GM18498 (cell line): ENCODE data around the gene NMT1.

ENCODE experiments used
- ATAC-seq: cut with Tn5 transposase; IDR thresholded peaks from one replicate; pipeline ENCODE4 v1.9.1; 2021; ENCODE audit warnings: mild to moderate bottlenecking, moderate library complexity; ENCODE audit not compliant: unreplicated experiment

The NMT1 gene

DNA sequence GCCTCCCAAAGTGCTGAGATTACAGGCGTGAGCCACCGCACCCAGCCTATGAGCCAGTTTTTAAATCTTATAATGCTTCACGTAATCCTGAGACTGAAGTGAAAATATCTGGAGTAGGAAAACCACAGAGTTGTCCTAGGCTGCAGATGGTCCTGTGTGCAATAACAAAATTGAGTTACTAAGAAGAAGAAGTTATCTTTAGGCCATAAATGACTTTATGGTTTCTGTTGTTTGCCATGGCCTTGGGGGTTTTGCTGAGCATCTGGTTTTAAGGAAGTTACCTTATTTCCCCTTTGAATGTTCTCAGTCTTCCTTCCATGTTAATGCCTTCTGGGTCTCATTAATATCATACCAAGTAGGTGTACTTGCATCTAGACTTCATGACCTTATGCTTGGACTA lies 16.5 kb downstream of the NMT1 start:
- ATAC-seq: no peak

DNA sequence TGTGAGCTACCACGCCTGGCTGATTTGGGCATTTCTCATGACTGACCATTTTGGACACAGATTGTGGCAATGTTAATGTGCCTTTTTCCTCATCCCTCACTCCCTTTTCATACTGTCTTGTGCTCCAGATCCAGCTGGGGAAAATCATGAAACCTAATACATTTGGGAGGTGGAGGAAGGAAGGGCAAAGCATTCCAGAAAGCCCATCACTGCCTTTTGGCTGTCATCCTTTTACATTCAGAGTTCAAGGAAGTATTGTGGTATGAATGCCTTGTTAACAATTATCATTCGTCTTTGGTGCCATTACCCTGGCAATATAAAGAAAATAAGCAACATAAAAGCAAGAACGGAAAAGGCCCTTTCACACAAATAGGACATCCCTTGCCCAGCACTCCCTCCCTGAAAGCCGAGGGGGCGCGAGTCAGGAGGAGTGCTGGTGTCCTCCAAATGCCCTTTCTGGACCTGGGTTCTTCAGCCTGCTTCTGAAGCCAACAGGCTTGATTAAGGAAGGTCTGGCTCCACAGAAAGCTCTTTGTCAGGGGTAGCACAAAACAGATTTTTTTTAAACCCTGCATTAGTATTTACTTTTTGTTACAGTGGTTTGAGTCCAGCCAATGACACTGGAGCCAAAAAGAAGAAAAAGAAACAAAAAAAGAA lies 20.1 kb downstream of the NMT1 start:
- no peak for ATAC-seq

DNA sequence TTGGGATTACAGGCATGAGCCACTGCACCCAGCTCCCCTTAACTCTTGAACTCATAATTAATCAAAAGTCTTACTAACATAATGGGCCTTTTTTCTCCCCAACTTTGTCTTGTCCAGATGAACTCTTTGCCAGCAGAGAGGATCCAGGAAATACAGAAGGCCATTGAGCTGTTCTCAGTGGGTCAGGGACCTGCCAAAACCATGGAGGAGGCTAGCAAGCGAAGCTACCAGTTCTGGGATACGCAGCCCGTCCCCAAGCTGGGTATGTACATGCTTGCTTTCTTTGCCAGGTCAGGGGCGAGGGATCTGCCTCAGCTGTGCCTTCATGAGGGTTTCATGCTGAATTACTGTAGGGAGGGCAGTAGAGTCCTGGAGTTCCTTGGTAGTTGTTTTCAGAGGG lies 25.3 kb downstream of the NMT1 start:
- ATAC-seq: no peak

DNA sequence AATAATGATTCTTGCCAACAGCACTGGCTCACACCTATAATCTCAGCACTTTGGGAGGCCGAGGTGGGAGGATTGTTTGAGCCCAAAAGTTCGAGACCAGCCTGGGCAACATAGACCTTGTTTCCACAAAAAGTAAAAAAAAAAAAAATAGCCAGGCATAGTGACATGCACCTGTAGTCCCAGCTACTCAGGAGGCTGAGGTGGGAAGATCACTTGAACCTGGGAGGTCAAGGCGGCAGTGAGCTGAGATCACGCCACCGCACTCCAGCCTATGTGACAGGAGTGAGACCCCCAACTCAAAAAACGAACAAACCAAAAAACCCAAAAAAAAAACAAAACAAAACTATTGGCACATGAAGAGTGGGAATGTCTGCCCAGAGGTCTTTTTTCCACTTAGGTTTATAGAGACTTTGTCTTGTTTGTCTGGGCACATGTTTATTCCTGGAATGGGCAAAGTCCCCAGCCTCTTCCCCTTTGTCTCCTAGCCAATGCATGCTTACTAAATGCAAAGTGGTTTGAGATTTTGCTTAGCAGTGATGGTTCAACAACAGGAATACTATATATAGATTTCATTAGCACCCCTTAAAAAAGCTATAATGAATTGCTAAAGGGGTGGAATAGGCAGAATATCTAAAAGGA lies 25.9 kb downstream of the NMT1 start:
- ATAC-seq: no peak

DNA sequence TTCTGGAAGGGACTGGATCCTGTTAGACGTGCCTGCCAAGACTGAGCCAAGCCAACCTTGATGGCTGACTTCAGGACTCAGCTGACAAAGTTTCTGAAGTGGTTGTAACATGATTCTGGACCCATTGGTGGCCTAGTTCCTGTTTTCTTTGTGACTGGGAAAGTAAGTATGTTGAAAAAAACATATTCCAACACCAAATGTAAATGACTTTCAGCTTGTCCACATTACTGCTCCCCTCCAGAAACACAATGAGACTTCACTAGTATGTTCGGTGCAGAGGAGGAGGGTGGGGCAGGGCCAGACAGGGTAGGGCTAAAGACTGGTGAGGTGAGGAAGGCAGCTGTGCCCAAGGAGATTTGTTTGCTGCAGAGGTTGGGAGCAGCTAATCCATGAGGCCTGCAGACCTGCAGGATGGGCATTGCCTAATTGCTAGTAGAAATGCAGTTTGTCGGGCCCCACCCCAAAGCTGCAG lies 26.4 kb downstream of the NMT1 start:
- ATAC-seq: no peak

DNA sequence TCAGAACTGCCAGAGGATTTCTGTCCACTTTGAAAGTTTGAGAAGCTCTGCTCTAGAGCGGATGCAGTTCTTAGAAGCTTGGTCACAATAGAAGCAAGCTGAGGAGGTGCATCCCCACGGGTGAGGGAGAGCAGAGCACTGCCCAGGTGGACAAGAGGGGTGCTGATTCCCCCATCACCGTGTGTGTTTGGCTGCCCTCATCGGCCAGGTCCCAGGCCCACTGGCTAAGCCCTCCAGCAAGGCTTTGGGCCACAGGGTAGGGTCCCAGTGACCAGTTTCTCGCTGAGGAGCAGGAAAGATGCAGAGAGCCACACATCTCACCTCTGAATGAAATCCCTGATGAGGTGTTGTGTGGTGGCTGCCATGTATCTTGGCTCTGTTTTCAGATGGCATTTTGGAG lies 26.9 kb downstream of the NMT1 start:
- ATAC-seq: no peak

DNA sequence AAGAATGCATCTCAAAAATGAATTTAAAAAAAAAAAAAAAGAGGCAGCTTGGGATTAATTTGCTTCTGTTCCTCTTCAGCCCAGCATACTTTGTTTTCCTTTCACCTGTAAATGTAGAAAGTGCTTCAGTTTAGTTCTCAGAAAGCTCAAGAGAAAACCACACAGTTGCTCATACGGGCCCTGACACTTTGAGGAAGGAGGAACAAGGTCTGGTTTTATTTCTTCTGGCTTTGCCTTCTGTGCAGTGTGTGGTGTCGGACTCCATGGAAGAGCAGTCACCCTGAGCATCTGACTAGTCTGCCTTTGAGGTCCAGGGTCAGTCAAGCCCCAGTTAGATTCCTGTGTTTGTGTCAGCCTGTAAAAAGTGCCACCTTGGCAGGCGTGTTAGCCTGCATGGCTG lies 27.6 kb downstream of the NMT1 start:
- ATAC-seq: no peak

DNA sequence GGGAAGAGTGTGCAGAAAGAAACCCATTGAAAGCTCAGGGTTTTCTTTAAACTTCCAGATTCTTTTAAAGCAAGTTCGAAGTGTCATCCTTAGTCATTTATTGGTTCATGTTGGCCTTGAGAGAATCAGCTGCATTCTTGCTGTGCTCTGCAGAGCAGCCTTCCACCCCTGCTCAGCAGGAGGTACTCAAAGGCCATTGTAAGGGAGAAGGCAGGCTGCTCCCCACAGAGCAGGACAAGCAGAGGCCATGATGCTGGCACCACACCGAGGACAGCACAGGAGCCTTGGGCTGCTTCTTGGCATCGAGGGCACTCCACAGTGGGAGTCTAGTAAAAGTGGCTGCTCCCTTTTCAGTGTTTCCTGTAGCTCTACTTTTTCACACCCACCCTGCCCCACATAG lies 29.6 kb downstream of the NMT1 start:
- no peak for ATAC-seq

DNA sequence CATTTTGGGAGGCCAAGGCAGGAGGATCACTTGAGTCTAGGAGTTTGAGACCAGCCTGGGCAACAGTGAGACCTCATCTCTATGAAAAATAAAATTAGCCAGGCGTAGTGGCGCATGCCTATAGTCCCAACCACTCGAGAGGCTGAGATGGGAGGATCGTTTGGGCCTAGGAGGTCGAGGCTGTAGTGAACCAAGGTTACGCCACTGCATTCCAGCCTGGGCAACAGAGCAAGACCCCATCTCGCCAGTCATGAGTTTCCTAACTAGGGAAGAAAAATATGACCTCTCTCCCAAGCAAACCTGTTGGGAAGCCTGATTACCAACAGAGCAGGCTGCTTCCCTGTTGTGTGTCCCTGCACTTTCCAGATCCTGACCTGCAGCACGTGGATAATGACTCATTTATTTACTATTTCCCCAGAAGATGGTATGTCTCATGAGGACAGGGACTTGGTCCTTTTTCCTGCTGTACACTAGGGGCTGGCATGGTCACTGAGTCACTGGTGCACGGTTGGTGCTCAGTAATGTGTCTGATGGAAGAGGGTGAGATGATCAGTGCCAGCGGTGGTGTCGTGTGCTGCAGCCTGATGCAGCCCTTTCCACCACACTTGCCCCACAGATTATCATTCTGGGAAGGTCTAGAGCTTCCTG lies 30.8 kb downstream of the NMT1 start:
- ATAC-seq: no peak

DNA sequence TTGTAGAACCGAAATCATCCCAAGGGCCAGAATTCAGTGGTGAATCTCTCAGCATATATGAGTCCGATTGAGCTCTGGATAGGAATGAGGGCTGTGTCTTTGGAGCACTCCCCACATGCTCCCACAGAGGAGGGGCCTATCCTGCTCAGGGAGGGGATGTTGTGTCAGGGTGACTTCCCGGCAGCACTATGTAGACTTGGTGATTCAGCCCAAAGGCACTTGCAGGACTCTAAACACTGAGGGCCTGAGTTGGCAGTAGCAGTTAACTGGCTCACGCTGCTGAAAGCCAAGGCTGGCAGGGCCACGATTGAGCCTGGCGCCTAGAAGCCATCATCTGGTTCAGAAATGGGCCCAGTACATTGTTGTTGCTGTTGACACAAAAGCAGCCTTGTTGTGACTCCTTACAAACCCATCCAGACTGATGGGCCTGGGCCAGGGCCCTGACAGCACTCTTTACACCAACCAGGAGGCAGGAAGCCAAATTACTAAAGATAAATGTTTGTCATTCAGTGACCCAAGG lies 31.9 kb downstream of the NMT1 start:
- ATAC-seq: no peak

DNA sequence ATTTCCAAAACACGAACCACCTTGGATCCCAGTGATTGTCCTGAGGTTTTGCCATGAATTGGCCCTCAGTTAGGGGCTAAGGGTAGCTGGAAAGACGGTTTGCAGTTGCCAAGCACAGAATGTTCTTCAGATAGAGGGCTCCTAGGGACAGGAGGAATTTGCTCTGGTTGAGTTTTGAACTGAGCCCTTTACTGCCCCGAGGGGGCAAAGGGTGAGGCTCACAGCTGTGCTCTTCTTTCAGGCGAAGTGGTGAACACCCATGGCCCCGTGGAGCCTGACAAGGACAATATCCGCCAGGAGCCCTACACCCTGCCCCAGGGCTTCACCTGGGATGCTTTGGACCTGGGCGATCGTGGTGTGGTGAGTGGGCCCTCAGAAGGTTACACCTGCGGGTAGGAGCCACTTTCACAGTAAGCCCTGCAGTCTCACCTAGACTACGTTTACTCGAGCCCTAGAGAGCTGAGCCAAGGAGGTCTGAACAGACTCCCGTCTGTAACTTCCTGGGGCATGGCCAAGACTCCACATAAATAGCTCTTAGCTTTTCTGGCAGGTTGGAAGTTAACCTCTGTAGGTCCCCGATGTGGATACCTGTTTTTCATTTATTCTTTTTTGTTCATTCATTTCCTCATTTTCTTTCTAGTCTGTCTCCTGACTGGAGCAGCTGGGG lies 32.5 kb downstream of the NMT1 start:
- ATAC-seq: no peak

DNA sequence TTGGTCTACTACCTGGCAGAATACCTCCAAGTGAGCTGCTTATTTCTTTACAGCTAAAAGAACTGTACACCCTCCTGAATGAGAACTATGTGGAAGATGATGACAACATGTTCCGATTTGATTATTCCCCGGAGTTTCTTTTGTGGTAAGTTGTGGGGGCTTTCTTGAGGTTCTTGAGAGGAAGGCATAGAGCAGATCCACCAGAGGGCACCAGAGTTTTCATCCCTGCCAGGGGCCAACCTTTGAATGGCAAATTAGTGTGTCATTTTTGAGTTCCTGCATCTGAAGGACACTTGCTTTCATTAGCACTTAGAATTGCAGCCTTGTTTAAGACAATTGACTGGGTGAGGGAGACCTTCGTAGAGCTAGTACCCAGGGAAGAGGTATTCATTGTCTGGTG lies 35.0 kb downstream of the NMT1 start:
- ATAC-seq: no peak

DNA sequence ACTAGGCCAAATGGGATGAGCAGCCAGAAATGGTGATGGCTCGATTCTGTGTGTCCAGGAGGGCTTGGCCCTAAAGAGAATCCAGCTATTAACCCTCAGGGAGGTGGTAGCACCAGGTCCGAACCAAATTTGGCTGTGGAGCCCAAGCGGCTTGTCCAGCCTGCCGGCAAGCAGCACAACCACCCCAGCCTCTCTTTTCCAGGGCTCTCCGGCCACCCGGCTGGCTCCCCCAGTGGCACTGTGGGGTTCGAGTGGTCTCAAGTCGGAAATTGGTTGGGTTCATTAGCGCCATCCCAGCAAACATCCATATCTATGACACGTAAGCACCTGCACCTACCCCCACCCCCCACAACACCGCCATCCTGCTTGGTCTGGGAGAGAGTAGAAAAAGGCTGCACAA lies 35.8 kb downstream of the NMT1 start:
- ATAC-seq: no peak

DNA sequence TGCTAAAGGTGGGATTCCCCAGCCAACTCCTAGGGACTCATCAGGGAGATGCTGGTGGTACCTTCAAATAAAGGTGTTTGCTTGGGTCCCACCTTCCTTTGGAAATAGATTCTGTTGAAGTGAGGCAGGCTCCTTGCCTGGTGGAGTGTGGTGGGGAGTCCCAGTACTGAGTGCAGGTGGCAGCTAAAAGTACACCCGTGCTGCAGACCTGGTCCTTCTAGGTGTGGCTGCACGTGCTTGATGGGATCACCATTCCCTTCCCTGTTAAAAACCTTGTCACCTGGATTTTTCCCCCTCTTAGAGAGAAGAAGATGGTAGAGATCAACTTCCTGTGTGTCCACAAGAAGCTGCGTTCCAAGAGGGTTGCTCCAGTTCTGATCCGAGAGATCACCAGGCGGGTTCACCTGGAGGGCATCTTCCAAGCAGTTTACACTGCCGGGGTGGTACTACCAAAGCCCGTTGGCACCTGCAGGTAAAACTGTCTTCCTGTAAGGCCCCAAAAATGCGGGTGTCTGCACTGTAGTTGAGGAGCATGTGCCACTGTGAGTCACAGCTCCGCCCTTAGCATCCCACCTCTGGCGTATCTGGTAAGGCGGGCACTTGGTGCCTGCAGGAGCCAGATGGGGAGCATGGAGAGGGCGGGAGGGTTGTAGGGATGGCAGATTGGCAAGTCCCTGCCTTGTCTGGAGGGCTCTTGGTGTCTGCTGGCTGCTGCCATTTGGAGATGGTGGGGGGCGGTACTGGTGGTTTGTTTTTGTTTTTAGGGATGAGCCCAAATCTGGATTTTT lies 37.2 kb downstream of the NMT1 start:
- ATAC-seq: no peak

DNA sequence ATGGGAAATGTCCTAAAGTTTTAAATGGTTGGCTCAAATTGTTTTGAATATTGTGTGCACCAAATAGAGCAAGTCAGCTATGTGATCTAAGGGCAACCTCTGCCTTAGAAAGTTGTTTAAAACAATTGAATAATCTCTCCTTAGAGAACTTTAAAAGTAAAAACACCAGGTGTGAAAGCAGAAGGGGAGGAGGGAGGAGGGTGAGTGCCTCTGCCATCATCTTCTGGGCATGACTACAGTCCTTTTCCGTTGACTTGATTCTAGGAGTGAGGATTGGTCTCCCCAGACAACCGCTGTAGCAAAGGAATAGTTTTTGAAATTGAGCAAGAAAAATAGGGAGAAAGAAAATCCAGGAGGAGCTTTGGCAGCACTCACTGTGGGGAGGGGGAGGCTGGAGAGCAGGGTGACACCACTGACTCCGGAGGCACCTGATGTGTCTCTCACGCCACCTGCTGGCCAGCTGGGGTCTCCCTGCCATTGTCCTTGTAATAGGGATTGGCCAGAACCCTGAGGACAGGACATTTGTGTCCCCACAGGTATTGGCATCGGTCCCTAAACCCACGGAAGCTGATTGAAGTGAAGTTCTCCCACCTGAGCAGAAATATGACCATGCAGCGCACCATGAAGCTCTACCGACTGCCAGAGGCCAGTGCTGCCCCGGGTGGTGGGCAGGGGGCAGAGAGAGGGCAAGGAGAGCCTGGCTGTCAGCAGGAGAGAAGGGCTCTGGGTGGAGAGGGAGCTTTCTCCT lies 37.9 kb downstream of the NMT1 start:
- no peak for ATAC-seq

DNA sequence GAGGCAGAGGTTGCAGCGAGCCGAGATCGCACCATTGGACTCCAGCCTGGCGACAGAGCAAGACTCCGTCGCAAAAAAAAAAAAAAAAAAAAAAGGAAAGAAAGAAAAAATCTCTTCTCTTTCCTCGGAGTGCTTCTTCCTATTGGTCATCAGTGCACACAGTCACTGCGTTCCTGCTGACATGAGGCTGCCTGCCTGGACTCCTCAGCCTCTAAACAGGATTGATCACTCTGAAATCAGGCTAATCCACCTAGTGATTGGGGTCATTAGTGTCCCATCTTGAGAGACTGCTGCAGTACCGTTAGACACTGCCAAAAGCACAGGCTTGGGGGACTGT lies 40.4 kb downstream of the NMT1 start:
- no peak for ATAC-seq

DNA sequence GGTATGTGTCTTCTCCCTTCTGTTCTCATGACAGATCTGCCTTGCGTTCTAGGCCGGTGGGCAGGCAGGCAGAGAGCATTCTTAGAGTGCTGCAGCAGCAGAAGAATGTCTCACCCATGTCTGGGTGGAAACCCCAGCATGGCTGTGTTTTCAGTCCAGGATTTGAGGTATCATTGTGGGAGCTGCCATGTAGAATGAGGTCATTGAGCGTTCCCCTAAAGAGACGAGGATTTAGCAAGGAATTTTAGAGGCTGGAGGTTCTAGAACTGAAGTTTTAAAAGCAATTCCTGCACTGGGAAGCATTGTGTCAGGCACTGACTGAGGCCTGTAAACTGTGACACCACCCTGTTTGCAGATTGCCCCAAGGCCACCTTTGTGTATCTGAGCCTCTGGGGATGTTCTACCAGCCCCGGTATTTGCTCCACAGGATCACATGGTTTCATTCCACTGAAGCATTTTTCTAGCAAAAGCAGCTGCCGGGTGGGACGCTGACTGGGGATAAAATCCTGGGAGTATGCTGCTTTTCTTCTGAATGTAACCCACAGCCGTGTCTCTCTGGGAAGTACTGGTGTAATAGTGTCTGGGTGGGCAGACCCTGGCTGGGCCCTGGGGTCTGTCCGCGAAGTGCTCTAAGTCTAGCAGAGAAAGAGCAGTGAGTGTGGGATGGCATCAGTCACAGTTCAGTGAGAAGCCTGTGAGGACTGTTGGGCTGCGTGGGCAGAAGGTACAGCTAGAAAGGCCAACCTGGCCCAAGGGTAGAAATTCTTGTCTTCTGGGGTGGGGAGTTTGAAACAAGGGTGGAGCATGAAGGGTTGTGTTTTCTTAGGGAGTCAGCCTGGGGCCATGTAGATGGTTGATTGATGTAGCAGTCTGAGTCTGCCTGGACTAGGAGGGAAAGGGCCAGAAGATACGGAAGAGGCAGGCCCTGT lies 41.0 kb downstream of the NMT1 start:
- ATAC-seq: no peak

DNA sequence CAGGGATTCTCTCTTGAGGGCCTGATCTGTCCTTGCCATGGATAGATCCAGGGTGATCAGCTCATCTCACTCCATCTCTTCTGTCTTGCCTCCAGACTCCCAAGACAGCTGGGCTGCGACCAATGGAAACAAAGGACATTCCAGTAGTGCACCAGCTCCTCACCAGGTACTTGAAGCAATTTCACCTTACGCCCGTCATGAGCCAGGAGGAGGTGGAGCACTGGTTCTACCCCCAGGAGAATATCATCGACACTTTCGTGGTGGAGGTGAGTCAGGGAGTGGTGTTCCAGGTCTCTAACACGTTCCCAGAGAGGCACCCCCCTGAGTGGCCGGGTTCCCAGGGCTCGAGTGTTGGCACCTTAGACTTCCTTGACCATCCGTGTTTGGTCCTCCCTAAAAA lies 41.7 kb downstream of the NMT1 start:
- ATAC-seq: no peak

DNA sequence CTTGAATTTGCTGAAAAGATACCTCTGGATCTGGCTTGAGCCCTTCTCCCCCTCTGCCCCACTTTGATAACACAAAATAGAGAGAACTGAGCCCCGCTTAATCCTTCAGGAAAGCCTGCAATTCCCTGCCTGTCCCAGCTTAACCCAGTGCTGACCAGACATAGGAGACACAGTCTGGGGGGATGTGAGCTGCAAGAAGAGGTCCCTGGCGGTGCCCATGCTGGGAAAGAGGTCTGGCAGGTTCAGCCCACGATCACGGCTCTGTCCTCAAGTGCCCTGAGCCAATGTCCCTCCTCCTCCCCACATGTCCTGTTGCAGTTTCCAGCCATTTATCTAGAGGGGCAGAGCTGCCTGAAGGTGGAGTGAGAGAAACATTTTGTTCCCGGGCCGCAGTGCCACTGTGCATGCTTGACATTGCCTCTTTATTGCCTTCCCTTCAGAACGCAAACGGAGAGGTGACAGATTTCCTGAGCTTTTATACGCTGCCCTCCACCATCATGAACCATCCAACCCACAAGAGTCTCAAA lies 42.2 kb downstream of the NMT1 start:
- ATAC-seq: no peak
